NCI-H2029 treated with DMSO at 0.1 percent for 48 hours (cell line): Measurements from ENCODE around the gene CD55.

Source experiments
- DNase-seq: peaks from one replicate; lab custom pipeline; 2025; lab: John Stamatoyannopoulos, UW

The CD55 gene, protein sequence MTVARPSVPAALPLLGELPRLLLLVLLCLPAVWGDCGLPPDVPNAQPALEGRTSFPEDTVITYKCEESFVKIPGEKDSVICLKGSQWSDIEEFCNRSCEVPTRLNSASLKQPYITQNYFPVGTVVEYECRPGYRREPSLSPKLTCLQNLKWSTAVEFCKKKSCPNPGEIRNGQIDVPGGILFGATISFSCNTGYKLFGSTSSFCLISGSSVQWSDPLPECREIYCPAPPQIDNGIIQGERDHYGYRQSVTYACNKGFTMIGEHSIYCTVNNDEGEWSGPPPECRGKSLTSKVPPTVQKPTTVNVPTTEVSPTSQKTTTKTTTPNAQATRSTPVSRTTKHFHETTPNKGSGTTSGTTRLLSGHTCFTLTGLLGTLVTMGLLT

DNA sequence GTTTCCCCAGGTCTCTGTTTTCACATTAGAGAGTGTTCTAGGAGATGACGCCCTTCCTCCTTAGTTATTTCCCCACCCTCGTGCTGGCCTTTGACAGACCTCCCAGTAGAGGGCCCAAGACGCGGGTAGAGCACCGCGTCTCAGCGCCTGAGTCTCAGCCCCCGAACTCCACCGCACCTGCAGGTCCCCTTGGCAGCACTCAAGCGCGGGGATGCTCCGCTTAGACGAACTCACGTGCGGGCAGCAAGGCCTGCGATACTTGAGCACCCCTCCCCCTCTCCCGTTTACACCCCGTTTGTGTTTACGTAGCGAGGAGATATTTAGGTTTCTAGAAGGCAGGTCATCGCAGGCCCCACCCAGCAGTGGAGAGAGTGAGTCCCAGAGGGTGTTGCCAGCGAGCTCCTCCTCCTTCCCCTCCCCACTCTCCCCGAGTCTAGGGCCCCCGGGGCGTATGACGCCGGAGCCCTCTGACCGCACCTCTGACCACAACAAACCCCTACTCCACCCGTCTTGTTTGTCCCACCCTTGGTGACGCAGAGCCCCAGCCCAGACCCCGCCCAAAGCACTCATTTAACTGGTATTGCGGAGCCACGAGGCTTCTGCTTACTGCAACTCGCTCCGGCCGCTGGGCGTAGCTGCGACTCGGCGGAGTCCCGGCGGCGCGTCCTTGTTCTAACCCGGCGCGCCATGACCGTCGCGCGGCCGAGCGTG is at the start of gene CD55:
Gene CD55, plus strand, starts transcription at position 600 of the 711 bp plus-strand sequence. Its CDS starts 88 bp downstream, at position 688.
- DNase-seq = peak; percentile 25

DNA sequence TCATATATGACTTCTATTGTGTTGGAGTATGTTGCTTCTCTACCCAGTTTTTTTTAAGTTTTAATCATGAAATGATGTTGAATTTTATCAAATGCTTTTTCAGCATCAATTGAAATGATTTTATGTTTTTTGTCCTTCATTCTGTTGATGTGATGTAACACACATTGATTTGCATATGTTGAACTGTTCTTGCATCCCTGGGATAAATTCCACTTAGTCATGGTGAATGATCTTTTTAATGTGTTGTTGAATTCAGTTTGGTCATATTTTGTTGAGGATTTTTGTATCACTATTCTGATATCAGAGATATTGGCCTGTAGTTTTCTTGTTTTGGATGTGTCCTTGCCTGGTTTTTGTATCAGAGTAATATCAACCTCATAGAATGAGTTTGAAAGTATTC is 46.6 kb upstream of the CD55 start:
- DNase-seq = no peak

DNA sequence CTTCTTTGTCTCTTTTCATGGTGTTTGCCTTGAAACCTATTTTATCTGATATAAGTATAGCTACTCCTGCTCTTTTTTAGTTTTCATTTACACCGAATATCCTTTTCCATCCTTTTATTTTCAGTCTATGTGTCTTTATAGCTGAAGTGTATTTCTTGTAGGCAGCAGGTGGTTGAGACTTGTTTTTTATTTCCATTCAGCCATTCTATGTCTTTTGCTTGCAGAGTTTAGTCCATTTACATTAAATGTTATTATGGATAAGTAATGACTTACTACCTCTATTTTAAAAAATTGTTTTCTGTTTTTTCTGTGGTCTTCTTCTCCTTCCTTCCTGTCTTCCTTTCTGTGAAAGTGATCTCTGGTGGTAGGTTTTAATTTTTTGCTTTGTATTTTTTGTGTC is 45.0 kb upstream of the CD55 start:
- DNase-seq = no peak

DNA sequence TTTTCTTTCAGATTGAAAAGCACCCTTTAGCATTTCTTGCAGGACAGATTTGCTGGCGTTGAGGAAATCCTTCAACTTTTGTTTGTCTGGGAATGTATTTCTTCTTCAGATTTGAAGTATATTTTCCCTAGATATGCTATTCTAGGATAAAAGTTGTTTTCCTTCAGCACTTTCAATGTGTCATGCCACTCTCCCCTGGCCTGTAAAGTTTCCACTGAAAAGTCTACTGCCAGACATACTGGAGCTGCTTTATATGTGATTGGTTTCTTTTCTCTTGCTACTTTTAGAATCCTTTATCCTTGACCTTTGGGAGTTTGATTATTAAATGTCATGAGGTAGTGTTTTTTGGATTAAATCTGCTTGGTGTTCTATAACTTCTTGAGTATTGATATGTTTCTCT is 44.2 kb upstream of the CD55 start:
- no peak for DNase-seq

DNA sequence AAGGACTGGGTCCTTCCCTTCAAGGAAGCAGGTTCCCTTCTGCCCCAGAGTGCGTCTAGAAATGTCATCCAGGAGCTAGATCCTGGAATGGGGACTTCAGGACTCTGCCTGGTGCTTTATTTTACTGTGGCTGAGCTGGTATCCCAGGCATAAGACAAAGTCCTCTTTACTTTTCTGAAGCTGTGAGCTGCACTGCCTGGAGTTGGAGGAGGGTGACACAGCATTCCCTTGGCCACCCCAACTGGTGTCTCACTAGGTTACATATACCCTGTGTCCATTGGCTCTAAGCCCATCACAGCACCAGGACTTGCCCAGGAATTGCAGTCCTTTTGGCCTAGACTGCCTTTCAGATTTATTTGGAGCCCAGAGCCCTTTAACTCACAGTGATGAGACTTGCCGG is 41.8 kb upstream of the CD55 start:
- no peak for DNase-seq

DNA sequence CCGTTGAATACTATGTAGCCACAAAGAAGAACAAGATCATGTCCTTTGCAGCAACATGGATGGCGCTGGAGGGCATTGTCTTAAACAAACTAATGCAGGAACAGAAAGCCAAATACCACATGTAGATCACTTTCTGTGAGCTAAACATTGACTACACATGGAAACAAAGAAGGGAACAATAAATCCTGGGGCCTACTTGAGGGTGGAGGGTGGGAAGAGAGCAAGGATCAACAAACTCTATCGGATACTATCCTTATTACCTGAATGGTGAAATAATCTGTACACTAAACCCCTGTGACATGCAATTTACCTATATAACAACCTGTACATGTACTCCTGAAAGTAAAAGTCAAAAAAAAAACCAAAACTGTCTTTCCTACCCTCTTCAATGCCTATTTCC is 40.8 kb upstream of the CD55 start:
- DNase-seq = no peak

DNA sequence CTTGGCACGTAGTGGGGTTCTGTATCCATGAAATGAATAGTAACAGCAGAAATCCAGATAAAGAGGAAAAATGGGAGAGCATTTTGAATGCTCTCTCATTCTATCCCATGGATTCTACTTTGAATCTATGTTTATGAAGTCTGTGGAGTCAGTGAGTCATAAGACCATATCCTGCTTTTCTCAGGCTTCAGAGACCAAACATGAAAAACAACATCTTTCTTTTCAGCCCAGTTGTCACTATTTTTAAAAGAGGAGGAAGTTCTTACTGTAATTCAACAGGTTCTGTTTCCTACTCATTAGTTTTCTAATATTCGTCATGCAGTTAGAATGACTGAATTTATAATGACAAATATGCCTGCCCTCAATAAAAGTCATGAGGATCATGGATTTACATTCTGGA is 39.4 kb upstream of the CD55 start:
- DNase-seq = no peak

DNA sequence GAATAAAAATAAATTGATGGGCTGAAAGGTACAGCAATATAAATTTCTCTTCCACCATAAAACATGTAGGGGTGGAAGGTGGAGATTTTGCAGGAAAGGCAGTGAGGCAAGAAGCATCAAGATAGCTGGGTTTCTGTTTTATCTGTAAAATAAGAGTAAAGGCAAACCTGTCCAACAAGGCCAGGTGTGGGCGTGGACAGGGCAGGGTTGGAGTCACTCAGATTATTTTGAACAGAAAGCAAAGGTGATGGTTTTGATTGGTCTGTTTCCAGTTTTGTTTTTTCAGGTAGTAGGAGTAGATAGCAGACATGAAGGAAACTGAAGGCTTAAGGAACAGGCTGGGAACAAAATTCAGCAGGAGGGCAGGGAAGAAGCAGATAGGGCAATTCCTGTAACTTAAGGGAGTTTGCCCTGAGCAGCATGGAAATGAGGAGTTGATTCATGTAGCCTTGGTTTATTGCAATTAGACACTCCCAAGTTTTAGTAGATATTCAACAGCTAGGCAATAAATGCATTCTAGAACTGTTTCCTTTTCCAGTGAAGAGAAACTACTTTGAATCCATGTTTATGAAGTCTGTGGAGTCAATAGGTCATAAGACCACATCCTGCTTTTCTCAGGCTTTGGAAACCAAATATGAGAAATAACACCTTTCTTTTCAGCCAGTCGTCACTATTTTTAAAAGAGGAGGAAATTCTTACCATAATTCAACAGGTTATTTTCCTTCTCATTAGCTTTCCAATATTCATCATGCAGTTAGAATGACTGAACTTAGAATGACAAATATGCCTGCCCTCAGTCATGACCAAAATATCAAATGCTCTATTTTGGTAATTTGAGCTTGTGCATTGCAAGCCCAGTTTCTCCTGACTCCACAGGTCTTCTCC is 38.7 kb upstream of the CD55 start:
- no peak for DNase-seq

DNA sequence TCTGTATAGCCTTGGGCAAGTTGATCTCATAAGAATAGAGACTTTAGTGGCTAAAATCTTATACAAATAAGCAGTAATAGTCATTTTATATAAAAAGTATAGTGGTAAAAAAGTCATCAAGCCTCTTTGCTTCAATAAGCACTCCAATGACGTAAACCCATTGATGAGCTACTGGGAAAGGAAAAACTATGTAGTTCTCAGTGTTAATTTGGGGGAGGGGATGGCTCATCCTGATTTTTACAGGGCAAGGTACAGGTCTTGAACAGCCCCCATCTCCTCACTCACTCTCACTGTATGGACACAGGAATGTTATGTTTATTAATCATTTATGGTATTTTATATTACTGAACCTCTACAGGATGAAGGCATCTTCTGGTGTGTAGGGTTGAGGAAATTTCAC is 38.1 kb upstream of the CD55 start:
- DNase-seq = no peak

DNA sequence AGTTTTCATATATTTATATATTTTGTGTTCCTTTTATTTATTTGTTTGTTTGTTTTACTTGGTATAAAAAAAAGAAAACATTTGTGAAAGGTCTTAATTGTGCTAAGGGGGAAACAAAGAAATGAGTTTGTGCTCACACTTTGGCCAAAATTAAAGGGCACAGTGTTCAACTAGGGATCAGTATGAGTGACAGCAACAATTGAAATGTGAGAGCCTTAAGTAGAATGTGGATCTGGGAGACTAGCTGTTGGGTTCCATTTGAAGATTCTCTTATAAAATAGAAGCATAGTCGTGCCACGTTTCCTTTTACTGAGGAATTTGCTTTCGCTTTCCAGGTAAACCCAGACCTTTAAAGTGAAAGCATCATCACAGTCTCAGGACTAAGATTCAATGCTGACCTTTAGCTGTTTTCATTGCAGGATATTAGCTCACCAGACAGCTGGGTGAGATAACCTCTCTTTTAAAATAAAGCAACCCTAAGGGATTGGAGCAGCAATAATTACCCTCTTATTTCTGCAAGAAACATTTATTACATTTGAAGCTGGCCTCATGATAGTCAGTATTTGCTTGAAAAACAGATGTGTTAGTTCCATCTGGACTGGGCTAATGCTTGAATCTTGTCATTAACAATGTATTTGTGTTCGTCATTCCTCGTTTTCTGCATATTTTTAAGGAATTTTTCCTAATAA is 37.1 kb upstream of the CD55 start:
- DNase-seq = no peak

DNA sequence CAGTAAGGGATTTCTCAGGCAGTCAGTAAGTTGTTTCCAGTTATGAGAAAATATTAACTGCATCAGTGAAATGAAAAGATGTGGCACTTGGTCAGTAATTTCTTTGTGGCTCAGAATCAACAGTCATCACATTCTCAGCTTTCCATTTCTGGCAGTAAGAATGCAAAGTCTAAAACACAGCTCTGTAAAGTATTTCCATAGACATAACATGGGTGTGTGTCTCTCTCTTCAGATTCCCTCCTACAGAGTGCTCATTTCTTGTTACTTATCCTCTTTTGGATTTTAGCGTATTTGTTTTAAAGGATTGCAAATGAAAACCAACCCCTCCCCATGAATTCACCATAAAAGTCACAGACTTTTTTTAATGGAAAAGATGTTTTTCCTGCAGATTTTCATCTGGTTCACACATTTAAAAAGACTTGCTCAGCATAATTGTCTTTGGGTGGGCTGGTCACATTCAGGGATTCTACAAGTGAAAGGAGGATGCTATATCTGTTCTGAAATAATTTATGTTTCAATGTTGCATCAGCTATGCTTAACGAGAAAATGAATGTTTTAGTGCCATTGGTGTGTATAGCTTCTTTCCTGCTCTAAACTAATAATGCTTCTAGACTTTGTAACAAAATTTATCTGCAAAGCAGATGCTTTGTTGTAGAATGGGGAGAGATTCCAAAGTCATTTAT is 34.6 kb upstream of the CD55 start:
- DNase-seq = no peak

DNA sequence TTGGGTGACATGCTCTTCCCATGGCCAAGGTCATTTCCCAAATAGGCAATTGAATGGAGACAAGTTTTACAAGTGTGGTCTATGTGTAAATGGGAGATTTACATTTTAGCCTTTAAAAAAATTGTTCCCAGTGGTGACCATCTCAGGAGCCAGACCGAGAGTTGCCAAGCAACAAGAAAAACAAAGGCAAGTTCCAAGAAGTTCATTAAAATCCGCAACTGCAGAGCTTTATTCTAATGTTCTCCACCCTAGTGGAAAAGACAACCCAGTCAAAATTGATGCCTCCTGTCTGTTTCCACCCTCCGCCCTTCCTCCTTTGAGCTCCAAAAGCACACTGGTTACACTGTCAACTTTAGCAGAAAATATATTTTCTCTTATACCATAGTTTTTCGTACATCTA is 33.2 kb upstream of the CD55 start:
- no peak for DNase-seq

DNA sequence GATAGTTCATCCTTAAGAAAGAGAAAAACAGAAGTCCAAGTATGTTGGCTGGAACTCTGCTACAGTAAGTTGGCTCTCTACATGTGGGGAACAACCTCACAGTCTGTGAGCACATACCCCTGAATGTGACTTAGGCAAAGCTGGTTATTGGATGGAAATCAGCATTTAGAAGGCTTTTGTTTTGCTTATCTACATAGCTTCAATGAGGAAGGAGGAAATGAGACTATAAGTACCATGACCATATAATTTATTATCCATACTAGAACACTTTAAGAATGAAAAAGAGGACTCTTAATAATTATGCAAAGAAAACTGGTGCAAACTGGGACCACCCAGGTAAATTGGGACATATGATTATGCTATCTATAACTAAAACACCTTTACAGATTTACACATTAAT is 31.7 kb upstream of the CD55 start:
- DNase-seq = no peak

DNA sequence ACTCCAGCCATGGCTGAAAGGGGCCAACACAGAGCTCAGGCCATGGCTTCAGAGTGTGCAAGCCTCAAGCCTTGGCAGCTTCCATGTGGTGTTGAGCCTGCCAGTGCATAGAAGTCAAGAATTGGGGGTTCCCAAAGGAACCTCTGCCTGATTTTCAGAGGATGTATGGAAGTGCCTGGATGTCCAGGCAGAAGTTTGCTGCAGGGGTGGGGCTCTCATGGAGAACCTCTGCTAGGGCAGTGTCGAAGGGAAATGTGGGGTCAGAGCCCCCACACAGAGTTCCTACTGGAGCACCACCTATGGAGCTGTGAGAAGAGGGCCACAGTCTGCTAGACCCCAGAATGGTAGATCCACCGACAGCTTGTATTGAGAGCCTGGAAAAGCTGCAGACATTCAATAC is 29.8 kb upstream of the CD55 start:
- DNase-seq = no peak

DNA sequence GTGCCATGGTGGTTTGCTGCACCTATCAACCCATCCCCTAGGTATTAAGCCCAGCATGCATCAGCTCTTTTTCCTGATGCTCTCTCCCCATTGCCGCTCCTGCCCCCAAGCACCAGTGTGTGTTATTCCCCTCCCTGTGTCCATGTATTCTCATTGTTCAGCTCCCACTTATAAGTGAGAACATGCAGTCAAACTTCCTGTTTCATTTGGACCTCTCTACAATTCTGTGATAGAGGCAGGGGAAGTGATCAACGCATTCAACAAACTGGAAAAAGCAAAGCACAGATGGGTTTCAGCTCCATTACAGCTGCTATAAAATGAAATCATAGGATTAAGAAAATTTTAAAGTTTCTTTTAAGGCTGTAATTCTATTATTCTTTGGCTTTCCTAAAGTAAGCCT is 23.3 kb upstream of the CD55 start:
- no peak for DNase-seq

DNA sequence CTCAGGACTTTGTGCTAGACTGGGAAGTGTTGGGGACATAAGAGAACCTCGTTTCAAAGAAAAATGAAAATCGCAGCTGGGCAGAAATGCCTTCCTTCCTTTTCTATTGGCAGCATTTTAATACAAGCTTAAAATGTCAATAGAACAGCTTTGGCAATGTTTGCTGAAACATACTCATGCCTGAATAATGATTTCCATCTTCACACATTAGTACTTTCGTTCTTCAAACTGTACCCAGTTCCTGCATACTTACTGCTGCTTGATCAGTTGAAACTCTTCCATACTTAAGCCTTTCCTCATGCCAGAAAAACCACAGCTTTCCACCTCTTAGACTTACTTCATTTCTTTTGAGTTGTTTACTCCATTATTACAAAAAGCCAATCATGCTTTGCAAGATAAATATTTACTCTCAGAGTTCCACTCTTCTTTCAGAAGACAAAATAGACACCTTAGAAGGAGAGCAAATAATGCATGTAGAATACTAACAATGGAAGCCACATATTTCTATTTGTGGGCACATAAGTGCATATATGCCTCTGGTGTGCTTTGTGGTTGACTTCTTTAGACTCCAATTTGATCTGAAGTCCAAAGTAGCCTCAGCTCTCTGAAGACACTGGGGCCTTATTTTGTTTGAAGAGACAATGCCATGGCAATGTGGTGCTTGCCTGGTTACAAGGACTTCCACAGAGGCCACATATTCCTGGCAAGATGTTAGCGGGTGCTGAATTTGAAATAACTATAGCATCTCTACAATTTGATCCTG is 22.7 kb upstream of the CD55 start:
- DNase-seq = peak; percentile 54

DNA sequence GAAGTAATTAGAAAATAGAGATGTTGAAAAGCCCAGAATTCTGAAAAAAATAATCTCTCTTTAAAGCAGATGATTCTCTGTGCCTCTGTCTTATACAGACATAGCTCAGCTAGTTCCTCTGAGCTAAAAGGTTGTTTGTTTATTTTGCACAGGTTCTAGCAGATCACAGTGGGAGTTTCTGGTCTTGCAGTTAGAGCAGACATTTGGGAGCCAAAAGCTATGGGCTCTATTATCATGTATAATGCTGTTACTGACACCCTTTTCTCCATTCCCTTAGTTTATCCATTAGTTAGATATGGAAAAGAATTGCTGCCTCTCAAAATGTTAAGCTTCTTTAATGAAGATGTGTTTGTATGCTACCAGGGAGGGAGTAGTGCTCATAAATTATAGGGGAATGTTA is 20.5 kb upstream of the CD55 start:
- no peak for DNase-seq

DNA sequence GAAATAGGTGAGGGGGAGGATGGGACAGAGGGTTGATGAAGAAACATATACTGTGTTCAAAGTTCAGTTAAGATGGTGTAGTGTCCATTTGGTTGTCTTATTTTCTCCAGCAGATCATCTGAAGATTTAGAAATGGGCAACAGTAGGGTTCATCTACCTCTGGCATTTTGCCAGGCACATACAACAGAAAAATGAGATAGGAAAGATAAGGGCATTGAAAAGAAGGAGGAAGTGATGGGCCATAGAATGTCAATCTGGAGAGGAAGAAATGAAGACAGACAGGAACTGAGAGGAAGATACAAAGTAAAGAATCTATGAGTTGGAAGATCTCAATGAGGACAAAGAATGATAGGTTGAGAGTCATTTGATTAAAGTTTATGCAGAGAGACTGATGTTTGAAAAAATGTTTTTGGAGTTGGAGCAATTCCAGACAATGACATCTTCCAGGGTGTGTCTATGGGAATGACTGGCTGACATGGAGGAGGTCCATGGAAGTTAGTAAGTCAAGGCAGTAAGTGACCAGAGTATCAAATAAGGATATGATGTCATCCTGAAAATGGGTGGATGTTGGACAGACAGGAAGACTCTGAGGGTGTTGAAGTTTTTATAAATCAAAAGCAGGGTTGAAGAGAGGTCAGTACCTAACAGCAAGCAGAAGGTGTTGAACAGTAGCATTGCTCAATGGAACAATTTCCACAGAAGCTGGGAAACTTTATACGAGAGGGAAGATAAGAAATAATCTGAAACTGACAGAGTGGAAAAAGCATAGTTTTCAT is 18.7 kb upstream of the CD55 start:
- no peak for DNase-seq

DNA sequence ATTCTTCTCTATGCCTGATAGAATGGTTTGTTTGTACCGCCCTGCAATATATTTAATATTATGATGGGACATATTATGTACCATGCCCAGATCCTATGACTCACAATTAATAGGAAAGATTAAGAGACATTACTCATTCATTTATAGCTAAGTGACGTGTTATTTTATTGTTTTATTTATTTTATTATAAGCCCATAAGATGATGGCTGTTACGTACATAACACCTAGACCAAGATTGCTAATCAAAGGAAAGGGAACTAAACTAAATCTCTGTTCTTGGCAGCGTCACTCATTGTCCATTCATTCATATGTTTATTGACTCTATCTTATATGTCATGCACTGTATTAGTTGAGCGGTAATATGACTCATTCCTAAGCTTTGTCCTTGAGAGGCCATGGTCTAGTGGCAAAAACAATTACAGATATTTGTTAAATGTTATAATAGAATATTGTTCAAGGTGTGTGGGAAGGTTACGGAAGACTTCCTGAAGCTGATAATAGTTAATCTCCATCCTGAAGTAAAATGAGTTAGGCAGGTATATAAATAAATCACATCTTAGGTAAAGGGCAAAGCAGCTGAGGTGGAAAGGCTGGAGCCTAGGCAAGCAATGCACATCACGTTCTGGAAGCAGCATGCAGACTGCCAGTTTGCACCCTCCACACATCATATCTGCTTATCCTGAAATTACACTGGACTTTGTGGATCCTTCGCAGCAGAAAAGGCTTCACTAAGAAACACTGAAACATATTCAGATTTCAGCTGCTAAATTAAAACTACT is 16.6 kb upstream of the CD55 start:
- no peak for DNase-seq
